ENCODE results near the gene WDR35. TPM values are rescaled to one million over a fixed set of nuclear protein-coding genes. Genes with fewer than 3 reads are reported as not detected.

Gene WDR35
- total and polyA plus RNA-seq, 2 donors (not counting 3 experiments of a cell fraction or from before 2014, with no cell fraction given): 3.6 to 8.0 TPM

DNA sequence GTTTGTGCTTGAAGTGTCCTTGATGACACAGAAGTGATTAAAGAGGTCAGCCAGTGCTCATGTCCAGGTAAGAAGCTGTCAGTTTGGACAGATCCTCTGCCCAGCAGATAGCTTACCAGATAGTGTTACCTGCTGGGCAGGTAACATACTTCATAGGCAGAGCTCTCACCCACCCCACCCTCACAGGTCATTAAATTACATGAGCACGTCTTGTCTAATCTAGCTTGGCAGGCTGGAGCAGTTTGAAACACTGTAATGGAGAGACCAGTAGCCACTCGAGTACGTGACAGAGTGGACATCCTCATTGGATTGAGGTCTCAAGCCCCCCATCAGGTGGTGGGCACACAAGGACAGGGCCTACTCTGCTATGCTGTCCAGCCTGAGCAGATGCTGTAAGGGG lies 115.2 kb downstream of the WDR35 start:
- ChIA-PET POLR2A (no interaction called here), CTCF (interaction anchor here (2.6 kb wide), 1 partner anchor 220 kb away, joined by 7 read pairs; no protein-coding TSS in a partner anchor)
- Histone ChIP-seq H4K20me1 (replicated peaks; ENCODE audit: control insufficient read depth, extremely low read depth, insufficient read depth, low read length) (no peaks in the 10 kb centered on the region), H3K4me1 (ENCODE audit: control insufficient read depth, extremely low read depth, insufficient read depth, low read length) (no peaks in the 10 kb centered on the region), H3K27me3 (ENCODE audit: control insufficient read depth in 2 of 2, insufficient read depth in 2 of 2, low read length in 2 of 2) (no peaks in the 10 kb centered on the region), H3K4me3 (replicated peaks in 1 of 3; ENCODE audit: insufficient read depth in 1 of 3, low read depth in 1 of 3, low read length in 3 of 3) (no peak overlapping the region), H3K9ac (replicated peaks; ENCODE audit: extremely low read depth, insufficient read depth, low read length) (no peak overlapping the region), H3K36me3 (ENCODE audit: control insufficient read depth in 2 of 2, extremely low read depth in 1 of 2, insufficient read depth in 2 of 2, low read length in 2 of 2) (no peaks in the 10 kb centered on the region), H3K4me2 (ENCODE audit: insufficient read depth, low read length) (no peak overlapping the region), H3K9me1 (replicated peaks; ENCODE audit: control insufficient read depth, extremely low read depth, insufficient read depth, low read length) (no peaks in the 10 kb centered on the region), H3K27ac (ENCODE audit: insufficient read depth, low read depth, low read length) (no peak overlapping the region), H3K9me3 (replicated peaks; ENCODE audit: control insufficient read depth, insufficient read depth, low read length) (no peaks in the 10 kb centered on the region), H3K79me2 (ENCODE audit: control insufficient read depth, insufficient read depth, low read length) (no peaks in the 10 kb centered on the region), H2AFZ (ENCODE audit: low read depth, low read length) (no peak overlapping the region)
- TF ChIP-seq JUN (IDR thresholded peaks at IDR 0.05; ENCODE audit: borderline replicate concordance, insufficient read depth, insufficient read length, low read depth): no peak
- no peak for TF ChIP-seq GATA2 (IDR thresholded peaks at IDR 0.05; ENCODE audit: insufficient read depth, insufficient read length, low read depth, low read length)
- no peak for TF ChIP-seq EZH2 (IDR thresholded peaks at IDR 0.05; ENCODE audit: borderline replicate concordance, low read depth, low read length, severe bottlenecking)
- no peak for TF ChIP-seq POLR2A (IDR thresholded peaks at IDR 0.05; ENCODE audit: low read depth, low read length)
- TF ChIP-seq, protein P1, sequence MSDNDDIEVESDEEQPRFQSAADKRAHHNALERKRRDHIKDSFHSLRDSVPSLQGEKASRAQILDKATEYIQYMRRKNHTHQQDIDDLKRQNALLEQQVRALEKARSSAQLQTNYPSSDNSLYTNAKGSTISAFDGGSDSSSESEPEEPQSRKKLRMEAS (IDR thresholded peaks at IDR 0.05; ENCODE audit: insufficient read depth, insufficient read length): no peak
- no peak for TF ChIP-seq POLR2AphosphoS5 (IDR thresholded peaks at IDR 0.05; ENCODE audit: insufficient read depth, low read depth, low read length)
- TF ChIP-seq, protein P2, sequence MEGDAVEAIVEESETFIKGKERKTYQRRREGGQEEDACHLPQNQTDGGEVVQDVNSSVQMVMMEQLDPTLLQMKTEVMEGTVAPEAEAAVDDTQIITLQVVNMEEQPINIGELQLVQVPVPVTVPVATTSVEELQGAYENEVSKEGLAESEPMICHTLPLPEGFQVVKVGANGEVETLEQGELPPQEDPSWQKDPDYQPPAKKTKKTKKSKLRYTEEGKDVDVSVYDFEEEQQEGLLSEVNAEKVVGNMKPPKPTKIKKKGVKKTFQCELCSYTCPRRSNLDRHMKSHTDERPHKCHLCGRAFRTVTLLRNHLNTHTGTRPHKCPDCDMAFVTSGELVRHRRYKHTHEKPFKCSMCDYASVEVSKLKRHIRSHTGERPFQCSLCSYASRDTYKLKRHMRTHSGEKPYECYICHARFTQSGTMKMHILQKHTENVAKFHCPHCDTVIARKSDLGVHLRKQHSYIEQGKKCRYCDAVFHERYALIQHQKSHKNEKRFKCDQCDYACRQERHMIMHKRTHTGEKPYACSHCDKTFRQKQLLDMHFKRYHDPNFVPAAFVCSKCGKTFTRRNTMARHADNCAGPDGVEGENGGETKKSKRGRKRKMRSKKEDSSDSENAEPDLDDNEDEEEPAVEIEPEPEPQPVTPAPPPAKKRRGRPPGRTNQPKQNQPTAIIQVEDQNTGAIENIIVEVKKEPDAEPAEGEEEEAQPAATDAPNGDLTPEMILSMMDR (IDR thresholded peaks at IDR 0.05; ENCODE audit: extremely low read depth in 1 of 2, insufficient read depth in 1 of 2, low read depth in 1 of 2, low read length in 2 of 2): no peak
- no peak for TF ChIP-seq FOS (IDR thresholded peaks at IDR 0.05; ENCODE audit: borderline replicate concordance, insufficient read depth, low read length)
- TF ChIP-seq MYC (IDR thresholded peaks at IDR 0.05; ENCODE audit: low read depth, low read length): no peak
- intact Hi-C loops (cut with micrococcal nuclease) (no loop called here), dilution Hi-C loops (cut with MboI; ENCODE audit: extremely low pct_ligation_motif_present, low sequenced_read_pairs) (no loop called here)
- FAIRE-seq (no peak), DNase-seq (ENCODE audit: low read depth, low spot score) (no peak)
- BruUV-seq (replicated peaks): no TSS peak
